ENCODE measurements around the gene ITGA3.
"Not testable (repeated sequence)": the region's sequence is repeated elsewhere in the genome, so short reads cannot be mapped to it uniquely, and the experiment has no call there.

ITGA3 gene

GRCh38 chr17:50052822-50053653 lies 2.9 kb upstream of the ITGA3 start:
- DNase-seq, result no peak

- no peak for DNase-seq
These were observed 2.3 kb upstream of the ITGA3 start for GRCh38 chr17:50053654-50053960.

GRCh38 chr17:50055055-50055425 lies 870 bp upstream of the ITGA3 start:
- peak; percentile 87 for DNase-seq

- peak; percentile 62 for DNase-seq
These were observed 479 bp downstream of the ITGA3 start for GRCh38 chr17:50056217-50056960.

GRCh38 chr17:50056961-50057330 lies 1.0 kb downstream of the ITGA3 start:
- peak; percentile 39 for DNase-seq

- no peak for DNase-seq
These were observed 1.6 kb downstream of the ITGA3 start for GRCh38 chr17:50057521-50057991.

- no peak for DNase-seq
These were observed 2.5 kb downstream of the ITGA3 start for GRCh38 chr17:50058296-50058953.

- DNase-seq, result no peak
These were observed 3.3 kb downstream of the ITGA3 start for GRCh38 chr17:50059256-50059655.

GRCh38 chr17:50059759-50060273 lies 3.9 kb downstream of the ITGA3 start:
- DNase-seq, result no peak

GRCh38 chr17:50060951-50061712 lies 5.2 kb downstream of the ITGA3 start:
- DNase-seq, result peak; percentile 33

- not testable (repeated sequence) for DNase-seq
These were observed 5.8 kb downstream of the ITGA3 start for GRCh38 chr17:50061713-50062045.

GRCh38 chr17:50062293-50063243 lies 6.7 kb downstream of the ITGA3 start:
- peak; percentile 86 for DNase-seq

- no peak for DNase-seq
These were observed 7.8 kb downstream of the ITGA3 start for GRCh38 chr17:50063561-50064252.

- DNase-seq, result no peak
These were observed 8.5 kb downstream of the ITGA3 start for GRCh38 chr17:50064253-50065001.

- DNase-seq, result no peak
These were observed 9.1 kb downstream of the ITGA3 start for GRCh38 chr17:50065056-50065455.

GRCh38 chr17:50066995-50067394 lies 11.1 kb downstream of the ITGA3 start:
- DNase-seq, result no peak

GRCh38 chr17:50067996-50068395 lies 12.1 kb downstream of the ITGA3 start:
- no peak for DNase-seq

- DNase-seq, result no peak
These were observed 15.2 kb downstream of the ITGA3 start for GRCh38 chr17:50070908-50071680.

GRCh38 chr17:50071692-50072091 lies 15.8 kb downstream of the ITGA3 start:
- DNase-seq, result no peak

- no peak for DNase-seq
These were observed 16.2 kb downstream of the ITGA3 start for GRCh38 chr17:50072130-50072529.
